HFF-Myc (cell line): ENCODE measurements around the gene CA10.

ENCODE experiments used
- DNase-seq: peaks from one replicate; pipeline ENCODE4 v3.0.0-alpha.2; 2011; ENCODE audit warnings: low read depth; ENCODE audit errors: extremely low read depth
- H3K4me3 ChIP-seq: replicated peaks from 2 replicates; pipeline ENCODE4 v1.5.1; 2011; ENCODE audit warnings: low read depth, mild to moderate bottlenecking, control low read depth, low read length
- TF ChIP-seq, protein P1 (sequence below): IDR thresholded peaks from 2 replicates; pipeline ENCODE4 v1.5.1; 2012; ENCODE audit warnings: mild to moderate bottlenecking, low read depth, low read length, control low read depth; ENCODE audit errors: missing control alignments

The CA10 gene

DNA sequence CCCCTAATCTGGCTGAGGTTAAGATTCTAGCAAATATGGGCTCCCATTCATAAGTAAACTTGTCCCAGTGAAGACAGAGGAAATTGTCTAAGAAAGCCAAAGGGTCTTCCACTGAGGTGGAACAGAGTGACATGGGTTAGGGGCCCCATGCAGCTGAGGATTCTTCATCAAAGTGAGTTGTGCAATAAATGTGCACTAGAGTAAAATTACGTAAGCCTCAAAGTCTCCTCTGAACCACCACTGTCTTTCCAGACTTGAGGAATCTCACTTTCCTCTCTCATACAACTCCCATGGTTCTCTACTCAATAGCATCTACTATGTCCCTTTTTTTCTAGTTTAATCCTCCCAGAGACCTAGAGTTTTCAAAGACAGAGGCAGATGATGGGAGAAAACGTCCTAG lies 132.4 kb downstream of the CA10 start:
- TF ChIP-seq, protein P1, sequence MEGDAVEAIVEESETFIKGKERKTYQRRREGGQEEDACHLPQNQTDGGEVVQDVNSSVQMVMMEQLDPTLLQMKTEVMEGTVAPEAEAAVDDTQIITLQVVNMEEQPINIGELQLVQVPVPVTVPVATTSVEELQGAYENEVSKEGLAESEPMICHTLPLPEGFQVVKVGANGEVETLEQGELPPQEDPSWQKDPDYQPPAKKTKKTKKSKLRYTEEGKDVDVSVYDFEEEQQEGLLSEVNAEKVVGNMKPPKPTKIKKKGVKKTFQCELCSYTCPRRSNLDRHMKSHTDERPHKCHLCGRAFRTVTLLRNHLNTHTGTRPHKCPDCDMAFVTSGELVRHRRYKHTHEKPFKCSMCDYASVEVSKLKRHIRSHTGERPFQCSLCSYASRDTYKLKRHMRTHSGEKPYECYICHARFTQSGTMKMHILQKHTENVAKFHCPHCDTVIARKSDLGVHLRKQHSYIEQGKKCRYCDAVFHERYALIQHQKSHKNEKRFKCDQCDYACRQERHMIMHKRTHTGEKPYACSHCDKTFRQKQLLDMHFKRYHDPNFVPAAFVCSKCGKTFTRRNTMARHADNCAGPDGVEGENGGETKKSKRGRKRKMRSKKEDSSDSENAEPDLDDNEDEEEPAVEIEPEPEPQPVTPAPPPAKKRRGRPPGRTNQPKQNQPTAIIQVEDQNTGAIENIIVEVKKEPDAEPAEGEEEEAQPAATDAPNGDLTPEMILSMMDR = no peak
- no peak for DNase-seq

DNA sequence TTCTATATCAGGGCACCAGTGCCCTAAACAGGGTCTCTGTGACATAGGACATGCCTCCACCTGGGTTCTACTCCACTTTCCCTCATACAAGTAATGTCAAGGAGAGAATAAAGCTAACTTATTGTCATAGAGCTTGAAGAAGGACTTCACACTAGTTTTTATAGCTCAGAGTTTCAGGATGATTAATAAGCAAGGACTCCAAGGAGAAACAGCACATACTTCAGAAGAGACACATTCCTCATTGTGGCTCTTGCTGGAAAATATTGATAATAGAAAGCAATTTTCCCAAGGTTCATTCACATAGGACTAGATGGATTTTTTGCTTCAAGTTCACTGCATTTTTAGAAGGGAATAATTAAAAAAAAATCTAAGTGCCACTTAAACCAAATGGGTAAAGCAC lies 133.3 kb downstream of the CA10 start:
- DNase-seq = no peak
- TF ChIP-seq, protein P1 = no peak
- no peak overlapping the region for H3K4me3 ChIP-seq

More for the DNA sequence above, 132.4 kb downstream of the CA10 start:
- H3K4me3 ChIP-seq = no peak overlapping the region

DNA sequence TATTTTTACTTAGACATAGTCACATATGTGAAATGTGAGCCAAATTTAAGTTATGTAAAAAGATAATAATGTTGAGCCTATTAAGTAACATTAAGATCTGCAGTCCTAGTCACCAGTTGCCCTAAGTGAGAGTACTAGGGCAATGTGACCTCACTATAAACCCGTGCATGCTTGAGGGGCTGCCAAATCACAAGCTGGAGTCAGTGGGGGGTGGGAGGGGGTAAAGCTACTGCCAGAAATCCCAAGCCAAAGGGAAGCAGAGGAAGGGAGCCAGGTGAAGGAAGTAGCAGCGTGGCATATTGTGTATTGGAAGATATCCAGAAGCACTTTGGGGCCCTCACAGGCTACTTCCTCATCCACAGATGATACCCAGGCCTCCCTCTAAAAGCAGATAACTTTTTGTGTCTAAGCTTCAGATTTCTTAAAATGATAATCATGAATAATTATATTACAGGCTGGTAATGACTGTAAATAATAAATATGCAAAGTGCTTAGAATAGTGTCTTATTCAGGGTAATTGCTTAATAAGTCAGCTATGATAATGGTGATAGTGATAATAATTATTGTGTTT lies 134.1 kb downstream of the CA10 start:
- no peak for DNase-seq
- no peak overlapping the region for H3K4me3 ChIP-seq
- TF ChIP-seq, protein P1 = no peak

DNA sequence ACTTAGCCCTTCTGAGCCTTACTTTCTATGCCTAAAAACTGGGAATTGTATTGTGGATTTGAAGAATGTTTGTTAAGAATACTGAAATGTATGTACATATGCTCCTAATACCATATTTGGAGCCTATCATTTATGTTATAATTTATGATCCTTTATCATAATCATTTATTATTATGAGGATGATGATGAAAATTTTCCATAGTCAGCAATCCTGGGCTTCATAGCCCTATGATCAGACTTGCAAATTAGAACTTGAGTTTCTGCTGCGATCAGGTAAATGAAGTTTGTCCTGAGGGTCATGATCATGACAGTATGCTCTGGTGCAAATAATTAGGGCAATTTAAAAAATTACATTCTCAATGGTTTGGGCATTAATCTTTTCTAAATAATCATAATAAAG lies 147.4 kb downstream of the CA10 start:
- TF ChIP-seq, protein P1 = no peak
- no peak for DNase-seq
- H3K4me3 ChIP-seq = no peak overlapping the region

DNA sequence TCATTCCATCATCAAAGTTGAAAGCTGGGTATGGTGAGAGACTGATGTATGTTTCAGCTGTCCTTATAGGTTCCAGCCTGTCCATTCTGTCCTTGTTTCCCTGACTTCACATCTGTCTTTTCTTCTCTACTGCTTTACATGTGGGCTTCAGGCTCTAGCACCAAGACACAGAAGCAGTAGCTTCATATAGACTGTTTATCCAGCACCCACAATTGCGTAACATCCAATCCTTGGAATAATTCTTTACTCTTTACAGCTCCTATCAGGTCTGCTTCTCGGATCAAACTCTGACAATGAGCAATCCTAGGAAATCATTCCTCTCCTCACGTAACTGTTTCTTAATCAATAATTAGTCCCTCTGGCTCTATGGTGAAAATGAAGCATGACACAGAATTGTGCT lies 158.9 kb downstream of the CA10 start:
- TF ChIP-seq, protein P1 = no peak
- no peak overlapping the region for H3K4me3 ChIP-seq
- no peak for DNase-seq

DNA sequence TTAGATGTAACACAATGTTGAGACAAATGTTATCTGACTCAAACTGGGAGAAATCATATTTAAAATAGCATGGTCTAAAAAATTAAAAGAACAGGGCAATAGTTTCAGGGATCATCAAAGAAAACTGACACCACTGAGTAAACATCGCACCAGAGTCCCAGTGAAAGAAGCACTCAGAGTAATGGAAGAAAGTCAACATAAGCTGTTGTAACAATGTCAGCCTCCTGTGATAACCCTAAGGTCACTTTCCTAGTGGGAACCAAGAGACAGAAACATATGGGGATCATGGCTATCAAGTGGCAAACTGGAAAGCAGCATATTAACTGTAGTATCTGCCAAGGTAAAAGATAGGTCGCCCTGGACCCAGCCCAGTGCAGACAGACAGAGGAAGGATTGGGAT lies 160.8 kb downstream of the CA10 start:
- no peak overlapping the region for H3K4me3 ChIP-seq
- no peak for DNase-seq

More for the DNA sequence above, 160.8 kb downstream of the CA10 start:
- TF ChIP-seq, protein P1 = no peak
